GM18499 (cell line): Measurements from ENCODE around the gene HMCN1.
"Not testable (repeated sequence)": the region's sequence is repeated elsewhere in the genome, so short reads cannot be mapped to it uniquely, and the experiment has no call there.

Experiments used
- ATAC-seq: cut with Tn5 transposase; IDR thresholded peaks from one replicate; pipeline ENCODE4 v1.9.1; 2021; ENCODE audit warnings: moderate number of reproducible peaks; ENCODE audit not compliant: insufficient read depth, unreplicated experiment

Gene HMCN1

GRCh38 chr1:186178426-186179043 is 444.3 kb downstream of the HMCN1 start:
- no peak for ATAC-seq

- no peak for ATAC-seq
These were observed 445.0 kb downstream of the HMCN1 start for GRCh38 chr1:186179231-186179630.

GRCh38 chr1:186183219-186183618 is 449.0 kb downstream of the HMCN1 start:
- ATAC-seq, result peak; percentile 32

GRCh38 chr1:186183970-186184628 is 449.9 kb downstream of the HMCN1 start:
- ATAC-seq, result peak; percentile 44

GRCh38 chr1:186186251-186186650 is 452.1 kb downstream of the HMCN1 start:
- ATAC-seq, result not testable (repeated sequence)

GRCh38 chr1:186187601-186188000 is 453.4 kb downstream of the HMCN1 start:
- peak; percentile 39 for ATAC-seq

GRCh38 chr1:186188004-186188539 is 453.9 kb downstream of the HMCN1 start:
- no peak for ATAC-seq

- no peak for ATAC-seq
These were observed 454.5 kb downstream of the HMCN1 start for GRCh38 chr1:186188736-186189135.

- ATAC-seq, result no peak
These were observed 455.0 kb downstream of the HMCN1 start for GRCh38 chr1:186189156-186189555.

- ATAC-seq, result no peak
These were observed 457.3 kb downstream of the HMCN1 start for GRCh38 chr1:186191511-186191910.

GRCh38 chr1:186193224-186193623 is 459.0 kb downstream of the HMCN1 start:
- no peak for ATAC-seq

GRCh38 chr1:186194107-186194756 is 460.0 kb downstream of the HMCN1 start:
- peak; percentile 83 for ATAC-seq

GRCh38 chr1:186195377-186195931 is 461.3 kb downstream of the HMCN1 start:
- ATAC-seq, result no peak

- no peak for ATAC-seq
These were observed 468.1 kb downstream of the HMCN1 start for GRCh38 chr1:186202271-186202764.

- no peak for ATAC-seq
These were observed 468.6 kb downstream of the HMCN1 start for GRCh38 chr1:186202776-186203175.

GRCh38 chr1:186206048-186206570 is 471.9 kb downstream of the HMCN1 start:
- ATAC-seq, result no peak

- ATAC-seq, result no peak
These were observed 473.3 kb downstream of the HMCN1 start for GRCh38 chr1:186207391-186208085.

- no peak for ATAC-seq
These were observed 474.4 kb downstream of the HMCN1 start for GRCh38 chr1:186208405-186209129.

GRCh38 chr1:186210258-186210657 is 476.1 kb downstream of the HMCN1 start:
- no peak for ATAC-seq
